SH-SY5Y (cell line): ENCODE results near the gene AHNAK.

Experiments
- GATA2 ChIP-seq: IDR thresholded peaks from 2 replicates; pipeline ENCODE4 v1.6.1; 2011; ENCODE audit warnings: mild to moderate bottlenecking, low read depth, low read length
- GATA3 ChIP-seq: IDR thresholded peaks from 2 replicates; pipeline ENCODE4 v1.6.1; 2011; ENCODE audit warnings: low read depth, mild to moderate bottlenecking, low read length, moderate library complexity

DNA sequence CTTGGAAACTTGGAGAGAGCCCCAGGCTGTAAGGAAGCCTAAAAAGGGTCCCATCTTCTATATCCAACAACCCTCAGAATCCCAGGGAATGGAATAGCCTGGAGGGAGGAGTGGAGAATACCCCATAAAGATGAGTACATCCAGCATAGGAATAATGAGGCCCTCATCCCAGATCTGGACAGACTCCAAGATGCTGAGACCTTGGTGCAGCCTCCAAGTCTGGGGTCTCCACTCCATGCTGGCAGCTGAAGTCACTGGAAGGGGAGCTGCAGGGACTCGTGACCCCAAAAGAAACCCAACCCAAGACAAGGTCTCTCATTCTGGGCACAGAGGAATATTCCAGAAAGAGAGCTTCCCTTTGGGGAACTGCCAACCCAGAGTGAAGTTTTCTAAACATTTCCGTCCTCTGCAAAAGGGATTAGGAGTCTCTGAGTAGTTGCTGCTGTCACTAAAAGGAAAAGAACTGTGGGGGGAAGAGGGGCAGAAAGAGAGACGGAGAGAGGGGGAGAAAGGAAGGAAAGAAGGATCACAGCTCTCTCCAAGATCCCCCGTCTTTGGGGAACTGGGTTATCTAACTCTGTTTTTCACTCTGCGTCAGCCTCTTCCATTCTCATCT is 127.2 kb downstream of the AHNAK start:
- TF ChIP-seq GATA2 (no peak), GATA3 (no peak)
